GM18511 (cell line): ENCODE data around the gene SH3BP5L.
"Not testable (repeated sequence)": the region's sequence is repeated elsewhere in the genome, so short reads cannot be mapped to it uniquely, and the experiment has no call there.

Source experiments
- ATAC-seq: cut with Tn5 transposase; IDR thresholded peaks from one replicate; pipeline ENCODE4 v1.9.1; 2021; ENCODE audit warnings: mild to moderate bottlenecking, moderate library complexity; ENCODE audit not compliant: unreplicated experiment

The SH3BP5L gene

GRCh38 chr1:248811514-248812490 is 13.9 kb downstream of the SH3BP5L start:
- no peak for ATAC-seq

- ATAC-seq: no peak
Measured at GRCh38 chr1:248810727-248811513, 14.8 kb downstream of the SH3BP5L start.

- no peak for ATAC-seq
Measured at GRCh38 chr1:248810000-248810726, 15.6 kb downstream of the SH3BP5L start.

- ATAC-seq: no peak
Measured at GRCh38 chr1:248808876-248809275, 16.8 kb downstream of the SH3BP5L start.

GRCh38 chr1:248807067-248807737 is 18.5 kb downstream of the SH3BP5L start:
- ATAC-seq: peak; percentile 41

- no peak for ATAC-seq
Measured at GRCh38 chr1:248805876-248806275, 19.8 kb downstream of the SH3BP5L start.

GRCh38 chr1:248804771-248805681 is 20.7 kb downstream of the SH3BP5L start:
- peak; percentile 90 for ATAC-seq

- not testable (repeated sequence) for ATAC-seq
Measured at GRCh38 chr1:248803501-248803900, 22.2 kb downstream of the SH3BP5L start.

GRCh38 chr1:248802454-248802853 is 23.3 kb downstream of the SH3BP5L start:
- no peak for ATAC-seq

GRCh38 chr1:248800459-248800858 is 25.3 kb downstream of the SH3BP5L start:
- no peak for ATAC-seq

- no peak for ATAC-seq
Measured at GRCh38 chr1:248798791-248799190, 26.9 kb downstream of the SH3BP5L start.

- ATAC-seq: not testable (repeated sequence)
Measured at GRCh38 chr1:248794663-248795062, 31.1 kb downstream of the SH3BP5L start.

GRCh38 chr1:248793592-248793991 is 32.1 kb downstream of the SH3BP5L start:
- ATAC-seq: peak; percentile 87

GRCh38 chr1:248792342-248792741 is 33.4 kb downstream of the SH3BP5L start:
- ATAC-seq: peak; percentile 66

GRCh38 chr1:248791010-248791409 is 34.7 kb downstream of the SH3BP5L start:
- no peak for ATAC-seq

- no peak for ATAC-seq
Measured at GRCh38 chr1:248790456-248790855, 35.3 kb downstream of the SH3BP5L start.

- ATAC-seq: not testable (repeated sequence)
Measured at GRCh38 chr1:248789337-248789736, 36.4 kb downstream of the SH3BP5L start.

GRCh38 chr1:248788327-248788726 is 37.4 kb downstream of the SH3BP5L start:
- ATAC-seq: no peak

GRCh38 chr1:248787430-248787829 is 38.3 kb downstream of the SH3BP5L start:
- ATAC-seq: no peak
